Measurements from ENCODE around the gene KCND3. TPM values are rescaled to one million over a fixed set of nuclear protein-coding genes. Genes with fewer than 3 reads are reported as not detected.

Gene KCND3
- polyA plus RNA-seq, 1 donor: 2.5 TPM

DNA sequence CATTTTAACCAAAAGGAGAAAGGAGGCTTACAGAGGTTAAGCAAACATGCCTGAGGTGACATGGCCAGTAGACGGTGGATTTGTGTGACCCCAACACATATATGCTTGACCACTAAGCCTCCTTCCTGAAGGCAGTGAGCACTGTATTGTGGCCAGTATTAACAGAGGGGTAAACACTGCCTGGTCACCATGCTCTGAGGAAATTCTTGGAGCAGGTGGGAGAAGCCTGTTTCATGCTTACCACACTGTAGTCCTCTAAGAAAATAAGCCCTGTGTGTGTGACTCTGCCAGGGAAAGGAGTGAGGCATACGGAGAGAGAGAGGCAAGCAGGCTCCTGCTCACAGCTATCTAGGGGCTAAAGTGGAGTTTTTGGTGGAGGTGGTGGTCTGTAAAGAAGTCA is 102.7 kb downstream of the KCND3 start:
- Histone ChIP-seq H3K9me3 (ENCODE audit: control insufficient read depth, low read depth, low read length) (no peaks in the 10 kb centered on the region), H3K36me3 (ENCODE audit: control insufficient read depth, insufficient read depth, low read length) (no peaks in the 10 kb centered on the region), H3K27me3 (ENCODE audit: control insufficient read depth, insufficient read depth, low read length) (peaks cover 32% of the 10 kb centered on the region), H3K4me3 (ENCODE audit: low read length) (no peak overlapping the region), H3K27ac (ENCODE audit: low read length) (no peak overlapping the region), H3K4me1 (ENCODE audit: control insufficient read depth, insufficient read depth, low read length) (no peaks in the 10 kb centered on the region)
- 50% methylated on average over 2 of the region's 2 CpGs for WGBS (ENCODE audit: insufficient coverage, low lambda C conversion rate)
- no peak for DNase-seq

DNA sequence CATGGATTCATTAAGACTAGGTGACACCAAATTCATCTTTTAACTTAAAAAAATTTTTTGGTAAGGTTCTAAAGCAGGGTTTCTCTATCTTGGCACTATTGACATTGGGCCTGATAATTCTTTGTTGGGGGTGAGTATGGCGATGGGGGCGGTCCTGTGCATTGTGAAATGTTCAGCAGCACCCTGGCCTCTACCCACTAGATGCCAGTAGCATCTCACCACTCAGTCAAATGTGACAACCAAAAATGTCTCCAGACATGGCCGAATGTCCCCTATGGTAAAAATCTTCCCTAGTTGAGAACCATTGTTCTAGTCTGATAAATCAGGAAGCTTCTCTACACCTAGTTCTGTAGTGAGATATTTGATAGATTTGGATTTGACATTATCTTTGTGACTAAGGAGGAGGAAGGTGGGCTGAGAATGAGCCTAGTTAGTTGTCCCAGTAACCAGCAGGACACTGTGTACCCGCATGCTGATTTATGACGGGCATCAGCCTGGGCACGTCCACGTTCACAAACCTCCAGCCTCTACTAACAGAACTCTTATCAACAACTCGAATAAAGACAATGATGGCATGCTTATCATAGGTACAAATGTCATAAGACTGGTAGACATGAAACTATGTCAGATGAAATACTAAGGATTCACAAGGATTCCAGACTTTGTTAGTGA is 104.6 kb downstream of the KCND3 start:
- Histone ChIP-seq H3K36me3 (ENCODE audit: control insufficient read depth, insufficient read depth, low read length) (no peaks in the 10 kb centered on the region), H3K4me1 (ENCODE audit: control insufficient read depth, insufficient read depth, low read length) (no peaks in the 10 kb centered on the region), H3K4me3 (ENCODE audit: low read length) (no peak overlapping the region), H3K9me3 (ENCODE audit: control insufficient read depth, low read depth, low read length) (no peaks in the 10 kb centered on the region), H3K27ac (ENCODE audit: low read length) (no peak overlapping the region), H3K27me3 (ENCODE audit: control insufficient read depth, insufficient read depth, low read length) (peaks cover 27% of the 10 kb centered on the region)
- no peak for DNase-seq
- WGBS (ENCODE audit: insufficient coverage, low lambda C conversion rate): no CpG with 5 or more reads among the region's 8 CpGs

DNA sequence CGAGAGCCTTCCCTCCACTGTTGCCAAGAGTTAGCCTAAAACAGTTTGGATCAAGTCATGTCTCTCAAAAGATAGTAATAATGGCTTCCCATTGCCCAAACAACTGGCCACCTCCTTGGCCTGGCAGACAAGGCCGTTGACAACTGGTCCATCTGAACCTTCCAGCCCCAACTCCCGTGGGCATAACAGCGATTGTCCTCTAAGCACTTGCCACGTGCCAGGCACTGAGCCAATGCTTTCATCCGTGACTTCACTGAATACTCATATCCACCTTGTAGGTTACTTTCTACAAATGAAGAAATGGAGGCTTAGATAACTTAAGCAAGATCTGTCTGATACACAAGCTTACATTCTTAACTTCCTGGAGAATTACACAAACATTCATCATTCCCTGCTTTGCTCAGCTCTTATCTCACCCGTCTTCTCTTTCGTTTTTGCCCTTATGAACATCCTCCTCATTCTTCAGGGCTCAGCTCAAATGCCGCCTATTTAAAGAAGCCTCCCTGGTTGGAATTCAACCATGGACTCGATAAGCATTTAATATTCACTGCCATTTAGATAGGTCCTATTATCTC is 106.4 kb downstream of the KCND3 start:
- 25% methylated on average over 4 of the region's 10 CpGs for WGBS (ENCODE audit: insufficient coverage, low lambda C conversion rate)
- Histone ChIP-seq H3K27ac (ENCODE audit: low read length) (no peak overlapping the region), H3K36me3 (ENCODE audit: control insufficient read depth, insufficient read depth, low read length) (no peaks in the 10 kb centered on the region), H3K4me3 (ENCODE audit: low read length) (no peak overlapping the region), H3K27me3 (ENCODE audit: control insufficient read depth, insufficient read depth, low read length) (peaks cover 25% of the 10 kb centered on the region), H3K4me1 (ENCODE audit: control insufficient read depth, insufficient read depth, low read length) (no peaks in the 10 kb centered on the region), H3K9me3 (ENCODE audit: control insufficient read depth, low read depth, low read length) (no peaks in the 10 kb centered on the region)
- DNase-seq: no peak

DNA sequence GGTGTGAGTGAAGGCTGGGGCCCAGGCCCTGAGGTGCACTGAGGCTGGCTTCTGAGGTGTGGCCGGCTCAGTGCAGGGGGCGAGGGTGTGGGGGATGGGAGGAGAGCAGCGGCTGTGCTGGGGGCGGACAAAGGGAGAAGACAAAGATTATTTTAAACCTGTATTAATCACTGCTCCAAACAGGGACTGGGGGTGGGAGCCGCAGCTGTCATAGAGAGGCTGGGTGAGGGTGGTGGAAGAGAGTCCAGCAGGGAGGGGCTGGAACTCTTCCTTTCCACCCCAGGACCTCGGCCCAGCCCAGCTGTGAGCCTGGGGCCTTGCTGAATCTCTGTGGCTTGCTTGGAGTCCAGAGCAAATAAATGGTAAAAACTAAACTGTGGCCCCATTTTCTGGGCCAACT is 106.9 kb downstream of the KCND3 start:
- no CpG with 5 or more reads among the region's 6 CpGs for WGBS (ENCODE audit: insufficient coverage, low lambda C conversion rate)
- Histone ChIP-seq H3K27ac (ENCODE audit: low read length) (no peak overlapping the region), H3K4me1 (ENCODE audit: control insufficient read depth, insufficient read depth, low read length) (no peaks in the 10 kb centered on the region), H3K27me3 (ENCODE audit: control insufficient read depth, insufficient read depth, low read length) (peaks cover 21% of the 10 kb centered on the region), H3K4me3 (ENCODE audit: low read length) (no peak overlapping the region), H3K9me3 (ENCODE audit: control insufficient read depth, low read depth, low read length) (no peaks in the 10 kb centered on the region), H3K36me3 (ENCODE audit: control insufficient read depth, insufficient read depth, low read length) (no peaks in the 10 kb centered on the region)
- DNase-seq: no peak

DNA sequence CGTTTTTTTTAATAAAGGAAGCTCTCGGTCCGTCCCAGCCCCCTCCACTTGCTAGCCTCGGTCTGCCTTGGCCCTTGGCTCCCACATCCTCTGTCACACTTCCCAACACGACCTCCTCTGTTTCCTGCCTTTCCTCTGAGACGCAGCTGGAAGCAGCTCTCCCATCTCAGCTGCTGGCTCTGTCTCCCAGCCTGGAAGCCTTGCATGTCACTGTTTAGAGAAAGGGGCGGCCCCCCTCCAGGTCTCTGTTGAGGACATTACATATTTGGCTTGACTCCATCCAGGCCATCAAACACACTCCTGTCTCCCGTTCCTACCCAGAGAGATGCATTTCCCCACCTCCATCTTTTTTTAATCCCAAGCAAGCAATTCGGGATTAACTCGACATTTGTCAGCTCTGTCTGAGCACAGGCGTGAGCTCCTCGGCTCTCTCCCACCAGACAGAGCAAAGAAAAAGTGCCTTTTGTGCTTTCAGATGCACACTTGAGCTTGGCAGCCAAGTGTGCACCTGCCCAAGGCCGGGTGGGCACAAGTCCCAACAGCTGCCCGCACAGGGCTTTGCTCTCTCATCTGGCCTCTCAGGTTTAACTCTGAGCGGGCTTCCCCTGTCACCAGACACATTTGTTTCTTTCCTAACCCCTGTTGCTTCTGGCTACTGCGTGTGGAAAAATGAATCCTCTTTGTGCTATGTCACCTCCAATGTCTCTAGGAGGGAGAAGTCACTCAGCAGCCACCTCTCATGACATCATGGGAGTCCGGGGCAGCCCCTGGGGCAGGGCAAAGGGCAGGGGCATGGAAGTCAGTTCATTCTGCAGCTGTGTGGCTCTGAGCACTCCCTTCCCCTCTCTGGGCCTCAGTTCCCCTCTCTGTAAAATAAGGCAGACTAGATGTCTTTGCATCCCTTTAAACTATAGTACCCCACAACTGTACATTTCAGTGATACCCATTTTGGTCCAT is 108.3 kb downstream of the KCND3 start:
- Histone ChIP-seq H3K27ac (ENCODE audit: low read length) (no peak overlapping the region), H3K9me3 (ENCODE audit: control insufficient read depth, low read depth, low read length) (no peaks in the 10 kb centered on the region), H3K36me3 (ENCODE audit: control insufficient read depth, insufficient read depth, low read length) (no peaks in the 10 kb centered on the region), H3K27me3 (ENCODE audit: control insufficient read depth, insufficient read depth, low read length) (peaks cover 15% of the 10 kb centered on the region), H3K4me3 (ENCODE audit: low read length) (no peak overlapping the region), H3K4me1 (ENCODE audit: control insufficient read depth, insufficient read depth, low read length) (no peaks in the 10 kb centered on the region)
- WGBS (ENCODE audit: insufficient coverage, low lambda C conversion rate): no CpG with 5 or more reads among the region's 17 CpGs
- peak; percentile 28 to 35 for DNase-seq

DNA sequence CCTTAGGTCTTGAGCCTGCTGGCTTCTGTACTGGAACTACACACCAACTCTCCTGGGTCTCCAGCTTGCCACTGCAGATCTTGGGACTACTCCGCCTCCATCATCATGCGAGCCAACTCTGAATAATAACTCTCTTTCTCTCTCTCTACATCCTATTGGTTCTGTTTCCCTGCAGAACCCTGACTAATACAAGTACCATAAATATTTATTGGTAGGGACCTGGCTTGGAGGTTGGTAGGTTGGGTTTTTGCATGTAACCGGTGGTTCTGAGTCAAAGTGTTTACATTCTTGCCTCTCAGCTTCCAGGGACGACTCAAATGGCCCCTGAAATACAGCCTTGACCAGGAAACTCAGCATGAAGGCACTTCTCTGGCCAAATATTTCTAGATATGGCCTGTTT is 110.4 kb downstream of the KCND3 start:
- WGBS (ENCODE audit: insufficient coverage, low lambda C conversion rate): no CpG with 5 or more reads among the region's 4 CpGs

DNA sequence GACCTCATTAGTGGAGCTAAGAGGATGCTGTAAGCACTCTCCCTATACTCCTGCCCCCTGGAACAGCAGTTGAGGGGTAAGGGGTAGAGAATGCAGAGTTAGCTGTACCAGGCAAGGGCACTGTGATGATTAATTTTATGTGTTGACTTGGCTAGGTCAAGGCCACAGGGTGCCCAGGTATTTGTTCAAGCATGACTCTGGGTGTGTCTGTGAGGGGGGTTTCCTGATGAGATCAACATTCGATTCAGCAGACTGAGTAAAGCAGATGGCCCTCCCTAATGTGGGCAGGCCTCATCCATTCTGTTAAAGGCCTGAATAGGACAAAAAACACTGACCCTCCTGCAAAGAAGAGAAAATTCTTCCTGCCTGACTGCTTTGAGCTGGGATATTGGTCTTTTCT is 110.8 kb downstream of the KCND3 start:
- no CpG with 5 or more reads among the region's 1 CpG for WGBS (ENCODE audit: insufficient coverage, low lambda C conversion rate)
- H3K36me3 ChIP-seq (ENCODE audit: control insufficient read depth, insufficient read depth, low read length): no peaks in the 10 kb centered on the region
- no peak overlapping the region for H3K4me3 ChIP-seq (ENCODE audit: low read length)
- H3K4me1 ChIP-seq (ENCODE audit: control insufficient read depth, insufficient read depth, low read length): no peaks in the 10 kb centered on the region
- peaks cover 7% of the 10 kb centered on the region for H3K27me3 ChIP-seq (ENCODE audit: control insufficient read depth, insufficient read depth, low read length)
- no peaks in the 10 kb centered on the region for H3K9me3 ChIP-seq (ENCODE audit: control insufficient read depth, low read depth, low read length)
- DNase-seq: no peak
- no peak overlapping the region for H3K27ac ChIP-seq (ENCODE audit: low read length)

More for the DNA sequence above, 110.4 kb downstream of the KCND3 start:
- Histone ChIP-seq H3K9me3 (ENCODE audit: control insufficient read depth, low read depth, low read length) (no peaks in the 10 kb centered on the region), H3K4me3 (ENCODE audit: low read length) (no peak overlapping the region), H3K27ac (ENCODE audit: low read length) (no peak overlapping the region), H3K36me3 (ENCODE audit: control insufficient read depth, insufficient read depth, low read length) (no peaks in the 10 kb centered on the region), H3K4me1 (ENCODE audit: control insufficient read depth, insufficient read depth, low read length) (no peaks in the 10 kb centered on the region), H3K27me3 (ENCODE audit: control insufficient read depth, insufficient read depth, low read length) (peaks cover 10% of the 10 kb centered on the region)
- DNase-seq: no peak

DNA sequence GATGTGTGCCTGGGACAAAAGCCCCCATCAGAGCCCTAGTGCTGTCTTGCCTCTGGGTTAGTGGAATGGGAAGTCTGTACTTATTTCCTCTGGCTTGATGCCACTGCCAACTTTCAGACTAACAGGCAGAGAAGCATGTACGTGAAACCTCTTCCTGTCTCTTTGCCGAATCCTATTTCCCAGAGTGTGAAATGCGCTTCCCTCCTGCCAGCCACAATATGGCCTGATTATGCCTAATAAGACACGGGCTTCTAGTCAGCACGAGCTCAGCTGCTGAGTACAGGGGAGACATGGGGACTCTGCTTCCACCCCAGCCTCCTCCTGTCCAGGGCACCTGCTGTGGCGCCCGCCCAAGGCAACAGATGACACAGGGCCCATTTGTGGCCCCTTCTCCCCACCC is 111.4 kb downstream of the KCND3 start:
- DNase-seq: no peak
- Histone ChIP-seq H3K36me3 (ENCODE audit: control insufficient read depth, insufficient read depth, low read length) (no peaks in the 10 kb centered on the region), H3K27me3 (ENCODE audit: control insufficient read depth, insufficient read depth, low read length) (peaks cover 7% of the 10 kb centered on the region), H3K4me1 (ENCODE audit: control insufficient read depth, insufficient read depth, low read length) (no peaks in the 10 kb centered on the region), H3K4me3 (ENCODE audit: low read length) (no peak overlapping the region), H3K9me3 (ENCODE audit: control insufficient read depth, low read depth, low read length) (no peaks in the 10 kb centered on the region), H3K27ac (ENCODE audit: low read length) (no peak overlapping the region)
- WGBS (ENCODE audit: insufficient coverage, low lambda C conversion rate): no CpG with 5 or more reads among the region's 7 CpGs

DNA sequence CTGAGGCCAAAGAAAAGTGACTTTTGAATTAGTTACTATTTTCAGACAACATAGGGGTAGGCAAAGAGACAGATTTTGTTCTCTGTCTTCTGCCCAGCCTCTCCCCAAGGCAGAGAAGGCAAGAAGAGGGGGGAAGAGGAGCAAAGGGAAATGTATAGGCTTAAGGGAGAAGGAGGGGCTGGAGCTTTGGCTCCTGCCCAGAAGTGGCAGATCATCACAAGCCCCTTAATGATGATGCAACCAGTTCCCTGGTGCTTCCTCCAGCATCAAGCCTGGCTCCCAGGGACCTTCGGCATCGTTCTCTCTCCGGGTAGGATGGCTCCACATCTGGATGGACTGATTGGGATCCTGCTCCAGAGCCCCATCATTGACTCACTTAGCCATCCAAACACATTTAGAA is 112.8 kb downstream of the KCND3 start:
- DNase-seq: no peak

DNA sequence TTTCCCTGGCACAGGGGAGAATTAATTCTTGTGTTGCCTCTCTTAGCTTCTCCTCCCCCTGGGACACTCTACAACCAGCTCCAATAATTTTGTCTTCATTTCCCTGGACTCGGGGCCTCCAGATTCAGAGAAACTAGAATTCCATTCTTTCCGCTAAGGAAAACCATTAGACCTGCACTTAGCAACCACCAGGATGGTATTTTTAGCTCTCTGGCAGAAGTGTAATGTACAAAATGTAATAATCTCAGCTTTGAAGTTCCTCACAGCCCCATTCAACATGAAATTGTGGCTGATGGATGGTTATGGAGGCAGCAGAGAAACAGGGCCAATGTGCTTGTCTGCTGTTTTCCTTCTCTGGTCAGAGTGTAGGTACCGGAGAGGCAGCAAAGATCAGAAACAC is 113.8 kb downstream of the KCND3 start:
- peaks cover 5% of the 10 kb centered on the region for H3K27me3 ChIP-seq (ENCODE audit: control insufficient read depth, insufficient read depth, low read length)
- no peak for DNase-seq
- no peak overlapping the region for H3K4me3 ChIP-seq (ENCODE audit: low read length)
- WGBS (ENCODE audit: insufficient coverage, low lambda C conversion rate): no CpG with 5 or more reads among the region's 3 CpGs
- H3K36me3 ChIP-seq (ENCODE audit: control insufficient read depth, insufficient read depth, low read length): no peaks in the 10 kb centered on the region
- no peaks in the 10 kb centered on the region for H3K4me1 ChIP-seq (ENCODE audit: control insufficient read depth, insufficient read depth, low read length)
- no peaks in the 10 kb centered on the region for H3K9me3 ChIP-seq (ENCODE audit: control insufficient read depth, low read depth, low read length)
- H3K27ac ChIP-seq (ENCODE audit: low read length): no peak overlapping the region

More for the DNA sequence above, 112.8 kb downstream of the KCND3 start:
- H3K9me3 ChIP-seq (ENCODE audit: control insufficient read depth, low read depth, low read length): no peaks in the 10 kb centered on the region
- H3K4me1 ChIP-seq (ENCODE audit: control insufficient read depth, insufficient read depth, low read length): no peaks in the 10 kb centered on the region
- H3K27ac ChIP-seq (ENCODE audit: low read length): no peak overlapping the region
- no peak overlapping the region for H3K4me3 ChIP-seq (ENCODE audit: low read length)
- no peaks in the 10 kb centered on the region for H3K36me3 ChIP-seq (ENCODE audit: control insufficient read depth, insufficient read depth, low read length)
- peaks cover 5% of the 10 kb centered on the region for H3K27me3 ChIP-seq (ENCODE audit: control insufficient read depth, insufficient read depth, low read length)
- no CpG with 5 or more reads among the region's 3 CpGs for WGBS (ENCODE audit: insufficient coverage, low lambda C conversion rate)
